ENCODE measurements around the gene ABCA7.

ABCA7 gene

GRCh38 chr19:1039646-1040475 lies at the start of gene ABCA7:
Gene ABCA7, plus strand, starts transcription at chr19:1040107. Its CDS starts 1,255 bp downstream, at chr19:1041362.
- DNase-seq (ENCODE audit: low spot score), result peak; percentile 98

DNA sequence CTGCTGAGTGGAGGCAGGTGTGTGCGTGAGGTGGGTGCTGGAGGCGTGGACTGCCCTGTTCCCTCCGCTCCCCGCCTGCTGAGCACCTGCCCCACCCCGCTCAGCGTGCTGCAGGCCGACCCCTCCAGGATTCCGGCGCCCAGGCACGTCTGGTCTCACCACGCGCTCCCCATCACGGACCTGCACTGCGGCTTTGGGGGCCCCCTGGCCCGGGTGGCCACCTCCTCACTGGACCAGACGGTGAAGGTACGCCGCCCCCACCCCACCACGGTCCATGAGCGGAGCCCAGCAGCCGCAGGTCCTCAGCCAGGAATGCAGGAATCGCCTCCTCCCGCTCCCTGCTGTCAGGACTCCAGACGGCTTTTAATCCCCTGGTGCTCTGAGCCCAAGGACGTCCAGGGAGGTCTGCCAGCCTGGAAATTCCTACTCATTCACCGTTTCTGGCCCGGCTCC lies 49.8 kb upstream of the ABCA7 start:
- DNase-seq (ENCODE audit: low spot score), result no peak

DNA sequence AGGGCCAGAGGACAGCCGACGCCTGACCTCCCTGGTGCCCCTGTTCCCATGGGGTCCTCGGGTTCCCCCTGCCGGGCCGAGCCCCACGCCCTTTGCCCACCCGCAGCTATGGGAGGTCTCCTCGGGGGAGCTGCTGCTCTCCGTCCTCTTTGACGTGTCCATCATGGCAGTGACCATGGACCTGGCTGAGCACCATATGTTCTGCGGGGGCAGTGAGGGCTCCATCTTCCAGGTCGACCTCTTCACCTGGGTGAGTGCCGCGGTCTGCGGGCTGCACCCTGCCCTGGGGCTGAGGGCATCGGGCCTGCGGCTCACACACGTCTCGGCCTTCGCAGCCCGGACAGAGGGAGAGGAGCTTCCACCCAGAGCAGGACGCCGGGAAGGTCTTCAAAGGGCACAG lies 49.2 kb upstream of the ABCA7 start:
- no peak for DNase-seq (ENCODE audit: low spot score)

DNA sequence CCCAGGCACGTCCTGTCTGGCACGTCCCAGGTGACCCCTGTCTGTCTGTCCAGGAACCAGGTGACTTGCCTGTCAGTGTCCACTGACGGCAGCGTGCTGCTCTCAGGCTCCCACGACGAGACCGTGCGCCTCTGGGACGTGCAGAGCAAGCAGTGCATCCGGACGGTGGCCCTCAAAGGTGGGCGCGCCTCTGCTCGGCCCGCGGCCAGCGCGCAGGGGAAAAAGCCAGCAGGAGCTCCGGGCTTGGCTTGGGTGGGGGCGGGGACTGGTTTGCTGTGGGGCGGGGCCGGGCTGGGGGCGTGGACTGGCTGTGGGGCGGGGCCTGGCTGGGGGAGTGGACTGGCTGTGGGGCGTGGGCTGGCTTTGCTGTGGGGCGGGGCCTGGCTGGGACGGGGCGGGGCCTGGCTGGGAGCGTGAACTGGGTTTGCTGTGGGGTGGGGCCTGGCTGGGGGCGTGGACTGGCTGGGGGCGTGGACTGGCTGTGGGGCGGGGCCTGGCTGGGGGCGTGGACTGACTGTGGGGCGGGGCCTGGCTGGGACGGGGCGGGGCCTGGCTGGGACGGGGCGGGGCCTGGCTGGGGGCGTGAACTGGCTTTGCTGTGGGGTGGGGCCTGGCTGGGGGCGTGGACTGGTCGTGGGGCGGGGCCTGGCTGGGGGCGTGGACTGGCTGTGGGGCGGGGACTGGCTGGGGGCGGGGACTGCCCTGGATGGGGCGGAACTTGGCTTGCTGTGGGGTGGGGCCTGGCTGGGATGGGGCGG lies 48.6 kb upstream of the ABCA7 start:
- DNase-seq (ENCODE audit: low spot score), result peak; percentile 74

- DNase-seq (ENCODE audit: low spot score), result no peak
Observed at GRCh38 chr19:991932-992669, 47.8 kb upstream of the ABCA7 start.

- no peak for DNase-seq (ENCODE audit: low spot score)
Observed at GRCh38 chr19:992670-993055, 47.2 kb upstream of the ABCA7 start.

GRCh38 chr19:993361-993830 lies 46.5 kb upstream of the ABCA7 start:
- no peak for DNase-seq (ENCODE audit: low spot score)

DNA sequence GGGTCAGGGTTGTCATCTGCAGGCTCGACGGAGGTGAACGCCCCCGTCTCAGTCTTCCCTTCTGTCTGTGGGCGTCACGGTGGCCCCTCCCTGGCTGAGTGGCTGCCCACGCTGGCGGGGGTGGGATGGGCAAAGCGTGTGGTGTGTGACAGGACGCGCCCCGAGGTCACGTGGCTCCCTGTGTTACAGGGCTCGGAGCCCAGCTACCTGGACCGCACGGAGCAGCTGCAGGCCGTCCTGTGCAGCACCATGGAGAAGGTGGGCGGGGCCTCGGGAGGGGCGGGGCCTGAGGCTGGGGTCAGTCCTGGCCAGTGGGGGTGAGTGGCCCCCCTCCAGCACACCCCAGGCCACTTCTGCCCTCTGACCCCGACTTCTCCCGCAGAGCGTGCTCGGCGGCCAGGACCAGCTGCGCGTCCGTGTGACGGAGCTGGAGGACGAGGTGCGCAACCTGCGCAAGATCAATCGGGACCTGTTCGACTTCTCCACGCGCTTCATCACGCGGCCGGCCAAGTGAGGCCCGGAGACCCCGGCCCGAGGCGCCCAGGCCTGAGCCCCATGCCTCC lies 46.0 kb upstream of the ABCA7 start:
- DNase-seq (ENCODE audit: low spot score), result no peak

DNA sequence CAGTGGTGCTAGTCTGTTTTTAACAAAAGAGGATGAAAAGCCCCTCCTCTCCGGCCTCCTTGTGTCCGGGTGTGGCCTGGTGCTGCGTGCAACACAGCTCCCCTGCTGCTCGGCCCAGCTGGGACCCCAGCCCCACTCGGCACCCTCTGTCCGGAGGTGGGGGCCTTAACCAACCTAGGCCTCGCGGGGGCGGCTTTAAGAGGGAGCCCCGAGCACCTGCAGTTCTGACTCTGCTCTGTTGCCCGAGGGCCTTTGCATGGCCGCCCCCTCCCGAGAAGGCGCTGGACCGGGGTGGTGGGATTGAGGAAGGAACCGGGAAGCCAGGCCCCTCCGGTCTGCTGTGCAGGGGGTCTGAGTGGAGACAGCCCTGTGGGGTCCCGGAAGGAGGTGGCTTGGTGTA lies 45.4 kb upstream of the ABCA7 start:
- no peak for DNase-seq (ENCODE audit: low spot score)

DNA sequence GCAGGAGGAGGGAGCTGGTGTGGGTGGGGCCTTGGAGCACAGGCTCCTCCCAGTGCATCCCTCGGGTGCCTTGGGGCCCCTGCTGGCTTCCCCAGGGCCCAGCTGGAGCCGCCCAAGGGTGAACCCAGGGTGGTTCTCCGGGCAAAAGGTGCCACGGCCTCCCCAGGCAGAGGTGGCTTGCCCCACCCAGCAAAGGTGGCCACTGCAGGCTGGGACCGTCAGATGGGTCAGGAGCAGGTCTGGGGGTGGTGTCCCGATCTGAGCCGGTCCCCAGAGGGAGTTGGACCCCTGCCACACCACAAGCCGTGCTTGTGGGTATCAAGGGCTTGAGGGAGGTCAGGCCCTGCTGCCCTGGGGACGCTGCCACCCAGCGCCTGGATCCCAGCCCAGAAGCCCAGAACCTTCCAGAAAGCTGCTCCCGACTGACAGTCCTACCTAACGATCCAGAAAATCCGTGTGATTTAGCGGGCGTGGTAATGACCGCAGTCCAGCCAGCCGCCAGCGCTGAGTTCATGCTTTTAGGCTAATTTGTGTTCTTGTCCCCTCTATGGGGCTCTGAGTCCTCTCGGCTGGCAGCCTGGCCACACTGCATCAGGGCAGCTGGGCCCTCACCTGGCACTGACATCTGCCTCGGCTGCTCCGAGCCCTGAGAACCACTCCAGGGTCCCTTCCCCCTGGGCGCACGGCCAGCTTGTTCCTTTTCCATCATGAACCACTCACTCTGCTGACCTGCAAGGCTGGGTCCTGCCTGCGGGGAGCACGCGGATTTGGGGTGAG lies 44.7 kb upstream of the ABCA7 start:
- no peak for DNase-seq (ENCODE audit: low spot score)

DNA sequence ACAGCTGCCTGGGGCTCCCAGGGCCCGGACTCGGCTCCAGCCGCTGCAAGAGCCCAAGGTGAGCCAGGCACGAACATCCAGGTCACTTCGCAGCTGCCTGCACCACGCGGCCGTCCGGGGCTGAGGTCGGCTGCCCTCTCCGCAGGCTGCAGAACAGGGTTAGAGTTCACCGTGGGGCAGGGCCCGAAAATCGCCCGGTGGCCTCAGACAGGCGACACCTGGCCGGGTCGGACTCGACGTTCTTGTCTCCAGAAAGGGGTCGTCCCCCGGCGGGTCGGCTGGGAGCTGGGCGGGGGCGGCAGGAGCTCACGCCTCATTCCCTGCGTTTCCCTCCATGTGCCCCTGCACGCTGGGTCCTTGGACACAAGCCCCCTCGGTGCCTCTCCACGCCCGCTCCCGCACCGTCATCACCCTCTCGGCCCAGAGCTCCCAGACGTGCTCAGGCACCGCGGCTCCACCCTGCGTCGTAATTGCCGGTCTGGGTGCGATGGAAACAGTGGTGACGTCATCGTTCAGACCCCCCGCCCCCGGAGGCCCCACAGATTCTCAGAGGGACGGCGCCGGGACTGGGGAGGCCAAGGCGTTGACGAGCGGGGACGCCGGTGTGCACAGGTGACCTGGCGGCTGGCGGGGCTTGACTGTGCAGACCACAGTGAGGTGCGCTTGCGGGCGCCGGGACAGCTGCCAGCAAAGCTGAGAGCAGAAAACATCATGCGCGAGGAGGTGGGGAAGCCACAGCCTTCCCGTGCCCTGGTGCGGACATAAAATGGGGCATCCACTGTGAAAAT lies 43.7 kb upstream of the ABCA7 start:
- DNase-seq (ENCODE audit: low spot score), result peak; percentile 68

DNA sequence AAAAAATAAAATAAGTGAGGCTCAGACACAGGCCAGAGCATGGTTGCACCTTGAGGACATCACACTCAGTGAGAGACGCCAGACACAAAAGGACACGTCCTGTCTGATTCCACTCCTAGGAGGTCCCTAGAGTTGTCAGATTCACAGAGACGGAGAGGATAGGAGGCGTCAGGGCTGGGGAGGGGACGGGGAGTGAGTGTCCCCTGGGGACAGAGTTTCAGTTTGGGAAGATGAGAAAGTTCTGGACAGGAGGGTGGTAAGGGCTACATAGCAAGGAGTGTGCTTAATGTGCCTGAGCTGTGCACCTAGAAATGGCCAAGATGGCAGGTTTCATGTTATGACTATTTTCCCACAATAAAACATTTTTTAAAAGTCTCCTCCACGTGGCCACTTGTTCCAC lies 41.8 kb upstream of the ABCA7 start:
- no peak for DNase-seq (ENCODE audit: low spot score)

DNA sequence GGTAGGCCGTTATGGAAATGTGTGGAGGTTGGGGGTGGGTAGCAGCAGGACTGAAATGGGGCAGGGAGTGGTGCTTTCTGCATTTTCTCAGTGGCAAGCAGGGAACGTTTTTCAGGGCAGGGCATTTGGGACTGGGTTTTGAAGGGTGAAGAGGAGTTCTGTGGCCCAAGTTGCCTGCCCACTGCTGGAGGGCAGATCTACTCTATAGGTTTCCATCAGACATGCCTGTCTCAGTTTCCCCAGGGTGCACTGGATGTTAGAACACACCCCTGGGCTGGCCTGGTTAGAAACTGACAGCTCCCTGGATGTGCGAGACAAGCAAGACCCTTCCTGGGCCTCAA lies 40.6 kb upstream of the ABCA7 start:
- DNase-seq (ENCODE audit: low spot score), result no peak

GRCh38 chr19:1000095-1000494 lies 39.8 kb upstream of the ABCA7 start, which contains the start of gene GRIN3B:
Gene GRIN3B, plus strand, starts transcription at chr19:1000419. Its CDS starts 19 bp downstream, at chr19:1000438.
- peak; percentile 88 for DNase-seq (ENCODE audit: low spot score)

DNA sequence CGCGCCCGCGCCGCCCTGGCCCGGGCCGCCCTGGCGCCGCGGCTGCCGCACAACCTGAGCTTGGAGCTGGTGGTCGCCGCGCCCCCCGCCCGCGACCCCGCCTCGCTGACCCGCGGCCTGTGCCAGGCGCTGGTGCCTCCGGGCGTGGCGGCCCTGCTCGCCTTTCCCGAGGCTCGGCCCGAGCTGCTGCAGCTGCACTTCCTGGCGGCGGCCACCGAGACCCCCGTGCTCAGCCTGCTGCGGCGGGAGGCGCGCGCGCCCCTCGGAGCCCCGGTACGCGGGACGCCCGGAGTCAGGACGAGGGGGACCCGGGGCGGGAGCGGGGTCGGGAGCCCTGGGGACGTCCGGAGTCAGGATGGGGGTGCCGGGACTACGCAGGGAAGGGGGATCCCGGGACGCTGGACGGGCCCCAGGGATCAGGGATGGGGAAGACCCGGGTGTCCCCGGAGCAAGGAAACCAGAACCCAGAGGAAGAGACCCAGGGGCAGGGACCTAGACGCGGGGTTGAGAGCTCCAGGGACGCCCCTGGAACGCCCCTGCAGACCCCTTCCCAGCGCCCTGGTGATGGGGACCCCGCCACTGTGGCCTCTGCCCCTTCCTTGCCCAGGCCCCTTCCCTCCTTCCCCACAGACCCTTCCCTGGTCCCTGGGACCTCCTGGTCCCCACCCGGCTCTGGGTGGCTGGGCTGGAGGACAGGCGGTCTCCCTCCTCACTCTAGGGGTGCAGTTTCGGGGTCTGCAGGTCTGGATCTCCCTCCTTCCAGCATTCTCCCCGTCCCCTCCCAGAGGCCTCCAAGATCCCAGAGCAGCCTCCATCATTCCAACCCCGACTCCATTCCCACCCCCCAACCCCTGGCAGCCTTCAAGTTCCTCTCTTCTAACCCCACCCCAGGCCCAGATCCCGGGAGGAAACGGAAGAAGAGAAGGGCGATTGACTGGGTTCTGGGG lies 39.0 kb upstream of the ABCA7 start:
- no peak for DNase-seq (ENCODE audit: low spot score)

DNA sequence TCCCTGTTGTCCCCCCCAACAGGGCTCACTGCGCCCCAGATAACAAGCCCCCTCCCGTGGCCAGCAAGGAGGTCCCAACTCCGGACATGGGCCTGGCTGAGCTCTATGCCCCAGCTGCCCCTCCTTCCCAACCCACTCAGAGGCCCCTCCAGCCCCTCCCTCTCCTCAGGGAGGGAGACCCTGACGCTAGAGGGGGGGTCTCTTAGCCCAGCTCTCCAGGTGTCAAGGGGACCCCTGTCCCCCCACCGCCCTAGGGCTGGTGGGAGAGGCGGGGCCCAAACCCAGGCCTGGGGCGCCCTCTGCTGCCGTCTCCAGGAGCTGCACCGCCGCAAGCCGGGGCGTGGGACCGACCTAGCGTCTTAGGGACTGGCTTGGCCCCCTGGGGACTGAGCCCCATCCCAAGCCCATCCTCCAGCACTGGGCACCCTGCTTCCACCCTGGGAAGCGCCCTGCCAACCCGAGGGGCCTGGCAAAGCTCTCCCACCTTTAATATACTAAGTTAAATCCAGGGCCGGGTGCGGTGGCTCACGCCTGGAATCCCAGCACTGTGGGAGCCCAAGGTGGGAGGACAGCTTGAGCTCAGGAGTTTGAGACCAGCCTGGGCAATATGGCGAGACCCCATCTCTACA lies 38.3 kb upstream of the ABCA7 start:
- peak; percentile 84 for DNase-seq (ENCODE audit: low spot score)

DNA sequence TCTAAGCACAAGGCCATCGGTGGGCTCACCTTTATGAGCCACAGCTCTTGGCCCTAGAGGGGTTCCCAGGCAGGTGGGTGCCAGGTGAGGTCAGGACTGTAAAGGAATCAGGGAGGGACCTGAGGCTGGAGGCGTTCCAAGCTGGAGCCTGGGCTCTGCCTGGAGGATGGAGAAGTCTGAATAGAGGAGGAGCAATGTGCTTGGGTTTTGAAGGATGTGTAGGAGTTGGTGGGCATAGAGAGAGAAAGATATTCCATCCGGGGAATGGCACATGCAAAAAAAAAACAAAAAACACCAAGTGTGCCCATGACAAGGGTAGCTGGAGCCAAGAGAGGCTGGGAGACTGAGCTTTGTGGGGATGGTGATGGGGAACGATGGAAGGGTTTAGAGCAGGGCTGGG lies 37.3 kb upstream of the ABCA7 start:
- no peak for DNase-seq (ENCODE audit: low spot score)

GRCh38 chr19:1003283-1003682 lies 36.6 kb upstream of the ABCA7 start:
- no peak for DNase-seq (ENCODE audit: low spot score)

All from GM03348 (cell line).